Epithelial cell of proximal tubule (primary cell): ENCODE data around the gene FMN2. TPM values are rescaled to one million over a fixed set of nuclear protein-coding genes. Genes with fewer than 3 reads are reported as not detected.

Experiments used
- DNase-seq: peaks from one replicate; pipeline ENCODE4 v3.0.0-alpha.2; 2011; ENCODE audit warnings: low read depth
- H3K4me3 ChIP-seq: 2 replicates; pipeline ENCODE4 v1.5.1; 2011; ENCODE audit warnings: low read depth, mild to moderate bottlenecking, low read length
- total RNA-seq: library from RNA; depleted of rRNA; stranded (reverse); fragments of >200 nt; gene quantifications from 2 replicates; pipeline ENCODE4 v1.2.3, GENCODE V29; 2015
- TF ChIP-seq, protein P1 (sequence below): conservative IDR thresholded peaks from 2 replicates; pipeline ENCODE4 v1.5.1; 2012; ENCODE audit warnings: low read depth, mild to moderate bottlenecking, low read length

Gene FMN2
- total RNA-seq, 1 donor from 2014 or later, result 0.86 TPM

DNA sequence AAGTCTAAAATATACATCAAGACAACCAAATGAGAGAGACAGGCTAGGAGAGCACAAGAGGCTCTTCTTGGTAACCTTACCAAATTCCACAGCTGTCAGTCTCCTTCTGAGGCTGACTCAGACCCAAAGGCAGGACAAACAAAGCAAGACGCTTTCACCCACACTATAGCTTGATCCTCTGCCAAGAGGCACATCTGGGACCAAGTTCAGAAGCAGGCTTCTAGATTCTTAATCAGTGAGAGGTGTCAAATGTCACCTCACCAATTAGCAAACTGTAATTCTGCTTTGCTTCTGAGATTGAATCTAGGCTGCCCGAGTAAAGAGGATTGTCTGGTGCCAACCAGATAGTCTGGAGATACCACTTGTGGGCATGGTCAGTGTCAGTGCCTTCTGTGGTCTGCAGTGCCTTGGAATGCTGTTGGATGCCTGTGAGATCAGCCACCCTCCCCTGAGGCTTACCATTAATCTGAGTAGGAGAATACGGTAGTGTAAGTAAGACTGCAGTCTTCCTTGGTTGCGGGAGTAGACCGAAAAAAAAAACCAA is 151.0 kb downstream of the FMN2 start:
- DNase-seq, result no peak
- TF ChIP-seq, protein P1, sequence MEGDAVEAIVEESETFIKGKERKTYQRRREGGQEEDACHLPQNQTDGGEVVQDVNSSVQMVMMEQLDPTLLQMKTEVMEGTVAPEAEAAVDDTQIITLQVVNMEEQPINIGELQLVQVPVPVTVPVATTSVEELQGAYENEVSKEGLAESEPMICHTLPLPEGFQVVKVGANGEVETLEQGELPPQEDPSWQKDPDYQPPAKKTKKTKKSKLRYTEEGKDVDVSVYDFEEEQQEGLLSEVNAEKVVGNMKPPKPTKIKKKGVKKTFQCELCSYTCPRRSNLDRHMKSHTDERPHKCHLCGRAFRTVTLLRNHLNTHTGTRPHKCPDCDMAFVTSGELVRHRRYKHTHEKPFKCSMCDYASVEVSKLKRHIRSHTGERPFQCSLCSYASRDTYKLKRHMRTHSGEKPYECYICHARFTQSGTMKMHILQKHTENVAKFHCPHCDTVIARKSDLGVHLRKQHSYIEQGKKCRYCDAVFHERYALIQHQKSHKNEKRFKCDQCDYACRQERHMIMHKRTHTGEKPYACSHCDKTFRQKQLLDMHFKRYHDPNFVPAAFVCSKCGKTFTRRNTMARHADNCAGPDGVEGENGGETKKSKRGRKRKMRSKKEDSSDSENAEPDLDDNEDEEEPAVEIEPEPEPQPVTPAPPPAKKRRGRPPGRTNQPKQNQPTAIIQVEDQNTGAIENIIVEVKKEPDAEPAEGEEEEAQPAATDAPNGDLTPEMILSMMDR, result no peak
- no peak overlapping the region for H3K4me3 ChIP-seq

DNA sequence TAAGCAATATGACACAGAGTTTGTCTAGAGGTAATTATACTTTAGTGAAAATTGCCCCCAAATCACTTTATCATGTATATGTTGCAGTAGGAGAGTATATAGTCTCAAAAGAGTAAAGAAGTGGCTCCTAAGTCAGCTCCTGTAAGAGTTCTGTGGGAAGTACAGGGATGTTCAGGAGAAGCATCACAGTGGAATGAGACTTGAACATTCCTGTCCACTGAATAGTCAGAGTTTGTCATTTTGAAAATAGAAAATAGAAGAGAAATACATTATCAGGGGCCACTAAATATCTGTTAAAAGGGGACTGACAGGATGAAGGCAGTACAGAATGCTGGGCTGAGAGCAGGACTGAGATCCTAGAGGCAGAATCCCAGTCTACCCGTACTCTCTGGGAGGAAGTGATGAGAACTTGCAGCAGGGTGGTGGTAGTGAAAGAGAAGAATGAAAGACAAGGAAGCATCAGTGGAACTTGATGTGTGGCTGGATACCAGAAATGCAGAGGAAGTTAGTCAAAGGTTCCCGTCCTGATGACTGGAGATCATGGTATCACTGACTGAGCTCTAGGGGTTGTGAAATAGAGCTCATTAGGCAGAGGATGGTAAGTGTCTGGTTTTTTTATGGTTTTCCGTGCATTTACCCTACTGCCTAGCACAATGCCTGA is 153.4 kb downstream of the FMN2 start:
- no peak overlapping the region for H3K4me3 ChIP-seq
- DNase-seq, result no peak
- TF ChIP-seq, protein P1, result no peak

DNA sequence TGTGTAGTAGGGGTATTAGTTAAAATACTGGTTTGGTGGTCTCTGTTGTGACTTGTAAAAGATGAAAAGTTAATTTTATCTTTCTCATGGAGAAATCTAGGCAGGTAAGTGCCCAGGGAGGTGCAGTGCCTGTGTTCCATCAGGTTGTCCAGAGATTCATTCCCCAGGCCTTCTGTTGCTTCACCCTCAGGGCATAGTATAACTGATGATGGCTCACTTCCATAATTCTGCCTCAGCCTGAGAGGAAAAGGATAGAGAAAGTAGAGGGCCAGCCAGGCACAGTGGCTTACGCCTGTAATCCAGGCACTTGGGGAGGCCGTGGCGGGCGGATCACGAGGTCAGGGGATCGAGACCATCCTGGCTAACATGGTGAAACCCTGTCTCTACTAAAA is 153.9 kb downstream of the FMN2 start:
- no peak for DNase-seq
- H3K4me3 ChIP-seq, result no peak overlapping the region
- TF ChIP-seq, protein P1, result no peak

DNA sequence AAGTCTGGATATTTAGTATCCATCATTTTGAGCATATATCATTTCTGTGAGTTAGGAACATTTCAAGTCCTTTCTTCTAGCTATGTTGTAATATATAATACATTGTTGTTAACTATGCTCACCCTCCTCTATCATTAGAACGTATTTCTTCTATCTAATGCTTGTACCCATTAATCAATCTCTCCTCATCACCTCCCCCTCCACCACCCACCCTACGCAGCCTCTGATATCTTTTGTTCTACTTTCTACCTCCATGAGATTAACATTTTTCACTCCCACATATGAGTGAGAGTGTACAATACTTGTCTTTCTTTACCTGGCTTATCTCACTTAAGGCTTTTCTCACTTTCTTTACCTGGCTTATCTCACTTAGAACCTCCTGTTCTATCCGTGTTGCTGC is 156.2 kb downstream of the FMN2 start:
- no peak overlapping the region for H3K4me3 ChIP-seq
- TF ChIP-seq, protein P1, result no peak
- DNase-seq, result no peak

DNA sequence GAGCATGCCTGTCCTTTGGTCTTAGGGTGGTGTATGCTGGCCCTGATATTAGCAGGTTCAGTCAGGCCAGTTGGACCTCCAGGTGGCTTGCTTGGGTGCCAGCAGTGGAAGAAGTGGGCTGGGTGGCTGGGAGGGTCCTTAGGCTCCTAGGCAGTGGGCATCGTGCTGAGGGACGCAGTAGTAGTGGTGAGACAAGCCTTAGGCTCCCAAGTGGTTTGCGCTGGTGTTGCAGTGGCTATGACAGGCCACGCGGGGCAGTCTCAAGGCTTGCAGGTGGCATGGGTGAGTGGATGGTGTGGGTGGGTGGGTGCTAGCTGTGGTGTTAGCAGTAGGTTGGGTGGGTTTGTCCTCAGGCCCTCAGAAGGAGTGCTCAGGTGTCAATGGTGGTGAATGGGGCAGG is 162.3 kb downstream of the FMN2 start:
- H3K4me3 ChIP-seq, result no peak overlapping the region
- TF ChIP-seq, protein P1, result no peak
- no peak for DNase-seq

DNA sequence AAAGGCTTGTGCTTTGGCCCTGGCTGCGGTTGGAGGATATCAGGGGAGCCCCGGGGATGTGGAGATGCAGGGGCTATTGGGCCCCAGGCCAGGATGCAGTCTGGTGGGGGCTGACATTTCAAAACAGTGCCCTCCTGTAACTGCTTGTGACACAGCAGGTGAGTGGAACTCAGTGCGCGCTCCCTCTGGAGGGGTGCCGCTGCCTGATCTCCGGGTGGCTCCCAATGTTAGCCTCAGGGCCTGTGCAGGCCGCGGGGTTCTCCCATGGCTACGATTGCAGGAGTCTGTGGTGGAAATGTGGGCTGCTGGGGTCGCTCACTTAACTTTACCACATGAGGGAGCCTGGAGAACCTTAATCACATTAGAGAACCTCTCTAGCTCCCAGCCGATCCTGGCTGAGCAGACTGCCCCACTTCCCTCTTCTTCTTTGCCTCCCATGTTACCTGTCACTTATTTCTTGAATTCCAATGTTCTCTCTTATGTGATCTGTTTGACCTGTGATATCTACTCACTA is 163.2 kb downstream of the FMN2 start:
- no peak for DNase-seq
- TF ChIP-seq, protein P1, result no peak
- no peak overlapping the region for H3K4me3 ChIP-seq

DNA sequence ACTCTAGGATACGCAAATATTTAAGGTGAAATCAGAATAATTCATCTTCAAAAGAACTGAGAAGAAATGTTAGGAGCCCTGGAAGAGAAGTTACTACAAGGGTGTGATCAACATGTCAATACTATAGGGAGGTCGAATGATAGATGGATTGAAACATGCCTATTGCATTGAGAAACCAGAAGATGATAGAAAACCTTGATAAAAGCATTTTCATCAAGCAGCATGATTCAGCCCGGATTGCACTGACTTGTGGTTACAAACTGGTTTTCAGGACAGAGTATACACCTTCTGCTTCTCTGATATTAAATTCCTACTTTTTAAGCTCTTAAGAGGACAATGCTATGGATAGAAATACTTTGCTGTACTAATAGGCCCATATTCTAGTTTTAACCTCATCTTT is 164.2 kb downstream of the FMN2 start:
- TF ChIP-seq, protein P1, result no peak
- DNase-seq, result no peak
- H3K4me3 ChIP-seq, result no peak overlapping the region
